ENCODE results near the gene IFNL1.
"Not testable (repeated sequence)": the region's sequence is repeated elsewhere in the genome, so short reads cannot be mapped to it uniquely, and the experiment has no call there.

IFNL1 gene

GRCh38 chr19:39329948-39330347 is 33.7 kb downstream of the IFNL1 start:
- TF ChIP-seq CTCF (IDR thresholded peaks at IDR 0.05; ENCODE audit: poor library complexity, severe bottlenecking) = no peak
- no peak for DNase-seq (ENCODE audit: low spot score)
- no peaks in the 10 kb centered on the region for H3K4me1 ChIP-seq (ENCODE audit: insufficient read depth, poor library complexity, severe bottlenecking)
- H3K27ac ChIP-seq (ENCODE audit: poor library complexity, severe bottlenecking) = no peak overlapping the region
- no peak for ATAC-seq (ENCODE audit: low read depth)
- H3K9me3 ChIP-seq (ENCODE audit: severe bottlenecking) = no peaks in the 10 kb centered on the region
- no peak overlapping the region for H3K4me3 ChIP-seq (ENCODE audit: severe bottlenecking)
- no peaks in the 10 kb centered on the region for H3K27me3 ChIP-seq (ENCODE audit: insufficient read depth, poor library complexity, severe bottlenecking)
- no peaks in the 10 kb centered on the region for H3K36me3 ChIP-seq (ENCODE audit: low read depth)

GRCh38 chr19:39332293-39332692 is 36.1 kb downstream of the IFNL1 start:
- no peaks in the 10 kb centered on the region for H3K9me3 ChIP-seq (ENCODE audit: severe bottlenecking)
- no peak overlapping the region for H3K4me3 ChIP-seq (ENCODE audit: severe bottlenecking)
- no peak for ATAC-seq (ENCODE audit: low read depth)
- no peaks in the 10 kb centered on the region for H3K27me3 ChIP-seq (ENCODE audit: insufficient read depth, poor library complexity, severe bottlenecking)
- no peaks in the 10 kb centered on the region for H3K36me3 ChIP-seq (ENCODE audit: low read depth)
- H3K4me1 ChIP-seq (ENCODE audit: insufficient read depth, poor library complexity, severe bottlenecking) = no peaks in the 10 kb centered on the region
- no peak for DNase-seq (ENCODE audit: low spot score)
- no peak for TF ChIP-seq CTCF (IDR thresholded peaks at IDR 0.05; ENCODE audit: poor library complexity, severe bottlenecking)
- no peak overlapping the region for H3K27ac ChIP-seq (ENCODE audit: poor library complexity, severe bottlenecking)

- H3K4me3 ChIP-seq (ENCODE audit: severe bottlenecking); H3K36me3 ChIP-seq (ENCODE audit: low read depth): not testable (repeated sequence)
These were observed 36.5 kb downstream of the IFNL1 start for GRCh38 chr19:39332738-39333137.

GRCh38 chr19:39333507-39333906 is 37.3 kb downstream of the IFNL1 start:
- Histone ChIP-seq H3K4me1 (ENCODE audit: insufficient read depth, poor library complexity, severe bottlenecking) (no peaks in the 10 kb centered on the region), H3K36me3 (ENCODE audit: low read depth) (no peaks in the 10 kb centered on the region)

More at GRCh38 chr19:39332738-39333137, 36.5 kb downstream of the IFNL1 start:
- ATAC-seq (ENCODE audit: low read depth); H3K4me1 ChIP-seq (ENCODE audit: insufficient read depth, poor library complexity, severe bottlenecking); H3K27me3 ChIP-seq (ENCODE audit: insufficient read depth, poor library complexity, severe bottlenecking); DNase-seq (ENCODE audit: low spot score); H3K27ac ChIP-seq (ENCODE audit: poor library complexity, severe bottlenecking); H3K9me3 ChIP-seq (ENCODE audit: severe bottlenecking): not testable (repeated sequence)

GRCh38 chr19:39334444-39334976 is 38.3 kb downstream of the IFNL1 start:
- no peak overlapping the region for H3K4me3 ChIP-seq (ENCODE audit: severe bottlenecking)
- no peak for TF ChIP-seq CTCF (IDR thresholded peaks at IDR 0.05; ENCODE audit: poor library complexity, severe bottlenecking)
- no peak overlapping the region for H3K27ac ChIP-seq (ENCODE audit: poor library complexity, severe bottlenecking)
- H3K27me3 ChIP-seq (ENCODE audit: insufficient read depth, poor library complexity, severe bottlenecking) = no peaks in the 10 kb centered on the region
- DNase-seq (ENCODE audit: low spot score) (no peak), ATAC-seq (ENCODE audit: low read depth) (no peak)
- H3K9me3 ChIP-seq (ENCODE audit: severe bottlenecking) = no peaks in the 10 kb centered on the region
- no peaks in the 10 kb centered on the region for H3K4me1 ChIP-seq (ENCODE audit: insufficient read depth, poor library complexity, severe bottlenecking)
- H3K36me3 ChIP-seq (ENCODE audit: low read depth) = no peaks in the 10 kb centered on the region

More at GRCh38 chr19:39333507-39333906, 37.3 kb downstream of the IFNL1 start:
- ATAC-seq (ENCODE audit: low read depth) (no peak), DNase-seq (ENCODE audit: low spot score) (no peak)
- Histone ChIP-seq H3K27me3 (ENCODE audit: insufficient read depth, poor library complexity, severe bottlenecking) (no peaks in the 10 kb centered on the region), H3K9me3 (ENCODE audit: severe bottlenecking) (no peaks in the 10 kb centered on the region), H3K4me3 (ENCODE audit: severe bottlenecking) (no peak overlapping the region), H3K27ac (ENCODE audit: poor library complexity, severe bottlenecking) (no peak overlapping the region)
- TF ChIP-seq CTCF (IDR thresholded peaks at IDR 0.05; ENCODE audit: poor library complexity, severe bottlenecking) = no peak
